Measurements from ENCODE around the gene SPATA13.

Gene SPATA13

GRCh38 chr13:24129914-24130774, 30.4 kb upstream of the SPATA13 start:
- Histone ChIP-seq H3K27me3 (ENCODE audit: insufficient read depth, low read length) (no peaks in the 10 kb centered on the region), H3K9me3 (ENCODE audit: low read length) (no peaks in the 10 kb centered on the region), H3K4me1 (ENCODE audit: insufficient read depth, low read length) (peaks cover 7% of the 10 kb centered on the region), H2AFZ (ENCODE audit: low read depth, low read length) (no peak overlapping the region), H3K36me3 (ENCODE audit: insufficient read depth, low read length) (no peaks in the 10 kb centered on the region), H3K4me3 (ENCODE audit: low read length) (no peak overlapping the region)

GRCh38 chr13:24131749-24132148, 28.8 kb upstream of the SPATA13 start:
- Histone ChIP-seq H3K4me1 (ENCODE audit: insufficient read depth, low read length) (no peaks in the 10 kb centered on the region), H3K4me3 (ENCODE audit: low read length) (no peak overlapping the region), H3K27me3 (ENCODE audit: insufficient read depth, low read length) (no peaks in the 10 kb centered on the region), H3K36me3 (ENCODE audit: insufficient read depth, low read length) (no peaks in the 10 kb centered on the region), H3K9me3 (ENCODE audit: low read length) (no peaks in the 10 kb centered on the region), H2AFZ (ENCODE audit: low read depth, low read length) (no peak overlapping the region)

- H3K4me1 ChIP-seq (ENCODE audit: insufficient read depth, low read length) = no peaks in the 10 kb centered on the region
- no peaks in the 10 kb centered on the region for H3K27me3 ChIP-seq (ENCODE audit: insufficient read depth, low read length)
- no peak overlapping the region for H2AFZ ChIP-seq (ENCODE audit: low read depth, low read length)
- H3K4me3 ChIP-seq (ENCODE audit: low read length) = no peak overlapping the region
- no peaks in the 10 kb centered on the region for H3K9me3 ChIP-seq (ENCODE audit: low read length)
- H3K36me3 ChIP-seq (ENCODE audit: insufficient read depth, low read length) = no peaks in the 10 kb centered on the region
Observed at GRCh38 chr13:24133021-24133795, 27.3 kb upstream of the SPATA13 start.

GRCh38 chr13:24134231-24134630, 26.3 kb upstream of the SPATA13 start:
- Histone ChIP-seq H3K9me3 (ENCODE audit: low read length) (peaks cover 2% of the 10 kb centered on the region), H3K4me1 (ENCODE audit: insufficient read depth, low read length) (no peaks in the 10 kb centered on the region), H3K4me3 (ENCODE audit: low read length) (no peak overlapping the region), H2AFZ (ENCODE audit: low read depth, low read length) (no peak overlapping the region), H3K36me3 (ENCODE audit: insufficient read depth, low read length) (no peaks in the 10 kb centered on the region), H3K27me3 (ENCODE audit: insufficient read depth, low read length) (no peaks in the 10 kb centered on the region)

- Histone ChIP-seq H3K27me3 (ENCODE audit: insufficient read depth, low read length) (no peaks in the 10 kb centered on the region), H3K4me3 (ENCODE audit: low read length) (no peak overlapping the region), H3K9me3 (ENCODE audit: low read length) (peaks cover 2% of the 10 kb centered on the region), H2AFZ (ENCODE audit: low read depth, low read length) (no peak overlapping the region), H3K36me3 (ENCODE audit: insufficient read depth, low read length) (no peaks in the 10 kb centered on the region), H3K4me1 (ENCODE audit: insufficient read depth, low read length) (no peaks in the 10 kb centered on the region)
Observed at GRCh38 chr13:24134757-24135156, 25.8 kb upstream of the SPATA13 start.

GRCh38 chr13:24135674-24136300, 24.7 kb upstream of the SPATA13 start:
- Histone ChIP-seq H3K4me3 (ENCODE audit: low read length) (no peak overlapping the region), H3K27me3 (ENCODE audit: insufficient read depth, low read length) (no peaks in the 10 kb centered on the region), H3K36me3 (ENCODE audit: insufficient read depth, low read length) (no peaks in the 10 kb centered on the region), H3K9me3 (ENCODE audit: low read length) (peaks cover 2% of the 10 kb centered on the region), H3K4me1 (ENCODE audit: insufficient read depth, low read length) (no peaks in the 10 kb centered on the region), H2AFZ (ENCODE audit: low read depth, low read length) (no peak overlapping the region)

GRCh38 chr13:24138911-24139310, 21.6 kb upstream of the SPATA13 start:
- no peak overlapping the region for H2AFZ ChIP-seq (ENCODE audit: low read depth, low read length)

GRCh38 chr13:24141333-24141910, 19.1 kb upstream of the SPATA13 start:
- peaks cover 12% of the 10 kb centered on the region for H3K4me1 ChIP-seq (ENCODE audit: insufficient read depth, low read length)
- H3K36me3 ChIP-seq (ENCODE audit: insufficient read depth, low read length) = no peaks in the 10 kb centered on the region
- H3K27me3 ChIP-seq (ENCODE audit: insufficient read depth, low read length) = no peaks in the 10 kb centered on the region
- H3K4me3 ChIP-seq (ENCODE audit: low read length) = no peak overlapping the region
- peaks cover 2% of the 10 kb centered on the region for H3K9me3 ChIP-seq (ENCODE audit: low read length)
- H2AFZ ChIP-seq (ENCODE audit: low read depth, low read length) = no peak overlapping the region

More at GRCh38 chr13:24138911-24139310, 21.6 kb upstream of the SPATA13 start:
- Histone ChIP-seq H3K36me3 (ENCODE audit: insufficient read depth, low read length) (no peaks in the 10 kb centered on the region), H3K27me3 (ENCODE audit: insufficient read depth, low read length) (no peaks in the 10 kb centered on the region), H3K4me3 (ENCODE audit: low read length) (no peak overlapping the region), H3K9me3 (ENCODE audit: low read length) (peaks cover 2% of the 10 kb centered on the region), H3K4me1 (ENCODE audit: insufficient read depth, low read length) (peaks cover 7% of the 10 kb centered on the region)

- Histone ChIP-seq H3K4me3 (ENCODE audit: low read length) (no peak overlapping the region), H3K27me3 (ENCODE audit: insufficient read depth, low read length) (no peaks in the 10 kb centered on the region), H2AFZ (ENCODE audit: low read depth, low read length) (no peak overlapping the region), H3K36me3 (ENCODE audit: insufficient read depth, low read length) (no peaks in the 10 kb centered on the region), H3K4me1 (ENCODE audit: insufficient read depth, low read length) (peaks cover 12% of the 10 kb centered on the region), H3K9me3 (ENCODE audit: low read length) (peaks cover 2% of the 10 kb centered on the region)
Observed at GRCh38 chr13:24142453-24142852, 18.1 kb upstream of the SPATA13 start.

- Histone ChIP-seq H3K4me1 (ENCODE audit: insufficient read depth, low read length) (peaks cover 12% of the 10 kb centered on the region), H2AFZ (ENCODE audit: low read depth, low read length) (no peak overlapping the region), H3K36me3 (ENCODE audit: insufficient read depth, low read length) (no peaks in the 10 kb centered on the region), H3K9me3 (ENCODE audit: low read length) (peaks cover 2% of the 10 kb centered on the region), H3K27me3 (ENCODE audit: insufficient read depth, low read length) (no peaks in the 10 kb centered on the region), H3K4me3 (ENCODE audit: low read length) (no peak overlapping the region)
Observed at GRCh38 chr13:24142886-24143285, 17.6 kb upstream of the SPATA13 start.

GRCh38 chr13:24145240-24145639, 15.3 kb upstream of the SPATA13 start:
- Histone ChIP-seq H3K4me3 (ENCODE audit: low read length) (no peak overlapping the region), H3K4me1 (ENCODE audit: insufficient read depth, low read length) (peaks cover 25% of the 10 kb centered on the region), H3K36me3 (ENCODE audit: insufficient read depth, low read length) (no peaks in the 10 kb centered on the region), H3K27me3 (ENCODE audit: insufficient read depth, low read length) (no peaks in the 10 kb centered on the region), H3K9me3 (ENCODE audit: low read length) (no peaks in the 10 kb centered on the region), H2AFZ (ENCODE audit: low read depth, low read length) (no peak overlapping the region)

GRCh38 chr13:24145674-24146073, 14.8 kb upstream of the SPATA13 start:
- H3K36me3 ChIP-seq (ENCODE audit: insufficient read depth, low read length) = no peaks in the 10 kb centered on the region
- no peaks in the 10 kb centered on the region for H3K9me3 ChIP-seq (ENCODE audit: low read length)
- peaks cover 25% of the 10 kb centered on the region for H3K4me1 ChIP-seq (ENCODE audit: insufficient read depth, low read length)
- no peak overlapping the region for H3K4me3 ChIP-seq (ENCODE audit: low read length)
- no peak overlapping the region for H2AFZ ChIP-seq (ENCODE audit: low read depth, low read length)
- H3K27me3 ChIP-seq (ENCODE audit: insufficient read depth, low read length) = no peaks in the 10 kb centered on the region

Data from neuron (in vitro differentiated cells).